Measurements from ENCODE around the gene CALHM3. TPM values are rescaled to one million over a fixed set of nuclear protein-coding genes. Genes with fewer than 3 reads are reported as not detected.

CALHM3 gene
- total and polyA plus RNA-seq, 8 donors = 0.08 to 1.5 (median 0.17) TPM

DNA sequence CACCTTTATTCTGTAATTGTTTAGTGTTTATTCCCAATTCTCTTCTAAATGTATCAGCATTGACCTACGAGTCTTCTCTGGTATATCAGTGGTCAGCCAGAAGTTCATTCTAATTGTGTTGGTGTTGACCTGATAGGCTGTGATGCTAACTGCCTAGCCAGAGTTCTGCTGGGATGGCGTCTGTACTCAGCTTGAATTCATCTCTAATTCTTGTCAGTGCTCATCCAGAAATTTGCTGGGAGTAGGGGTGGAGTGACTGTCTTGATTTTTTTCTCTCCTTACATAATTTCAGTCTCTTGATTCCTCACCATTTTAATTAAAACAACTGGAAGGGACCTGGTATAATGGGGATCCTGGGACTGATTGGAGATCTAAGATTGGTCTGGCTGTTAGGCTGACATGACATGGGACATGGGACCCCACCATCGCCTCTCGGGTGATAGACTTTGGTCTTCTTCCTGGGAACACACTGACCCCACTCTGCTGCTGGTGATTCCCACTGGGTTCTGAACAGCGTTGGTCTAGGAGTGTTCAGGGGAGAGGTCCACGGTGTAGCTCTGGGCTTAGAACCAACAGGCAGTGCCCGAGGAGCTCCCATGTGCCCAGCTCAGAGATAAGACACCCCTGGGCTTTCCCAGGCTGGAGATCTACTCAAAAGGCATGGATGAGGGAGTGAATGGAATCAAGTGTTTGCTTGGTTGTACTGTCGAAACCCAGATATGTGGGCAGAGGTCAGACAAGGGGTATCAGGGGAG, 18.3 kb upstream of the CALHM3 start:
- Histone ChIP-seq H3K4me3 (no peak overlapping the region), H3K36me3 (no peaks in the 10 kb centered on the region), H3K9me3 (no peaks in the 10 kb centered on the region), H3K27ac (peak overlapping the region in 2 of 4 donors; percentile 12 to 19), H3K27me3 (no peaks in the 10 kb centered on the region), H3K4me1 (no peaks in the 10 kb centered on the region)
- TF ChIP-seq, protein P1, sequence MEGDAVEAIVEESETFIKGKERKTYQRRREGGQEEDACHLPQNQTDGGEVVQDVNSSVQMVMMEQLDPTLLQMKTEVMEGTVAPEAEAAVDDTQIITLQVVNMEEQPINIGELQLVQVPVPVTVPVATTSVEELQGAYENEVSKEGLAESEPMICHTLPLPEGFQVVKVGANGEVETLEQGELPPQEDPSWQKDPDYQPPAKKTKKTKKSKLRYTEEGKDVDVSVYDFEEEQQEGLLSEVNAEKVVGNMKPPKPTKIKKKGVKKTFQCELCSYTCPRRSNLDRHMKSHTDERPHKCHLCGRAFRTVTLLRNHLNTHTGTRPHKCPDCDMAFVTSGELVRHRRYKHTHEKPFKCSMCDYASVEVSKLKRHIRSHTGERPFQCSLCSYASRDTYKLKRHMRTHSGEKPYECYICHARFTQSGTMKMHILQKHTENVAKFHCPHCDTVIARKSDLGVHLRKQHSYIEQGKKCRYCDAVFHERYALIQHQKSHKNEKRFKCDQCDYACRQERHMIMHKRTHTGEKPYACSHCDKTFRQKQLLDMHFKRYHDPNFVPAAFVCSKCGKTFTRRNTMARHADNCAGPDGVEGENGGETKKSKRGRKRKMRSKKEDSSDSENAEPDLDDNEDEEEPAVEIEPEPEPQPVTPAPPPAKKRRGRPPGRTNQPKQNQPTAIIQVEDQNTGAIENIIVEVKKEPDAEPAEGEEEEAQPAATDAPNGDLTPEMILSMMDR (IDR thresholded peaks at IDR 0.05) = no peak
- WGBS, 2 donors = 55 to 62% methylated on average over 8 of the region's 8 CpGs
- intact Hi-C loops (cut with DNase I) = no loop called here
- FAIRE-seq (no peak), ATAC-seq (no peak), DNase-seq (no peak)

DNA sequence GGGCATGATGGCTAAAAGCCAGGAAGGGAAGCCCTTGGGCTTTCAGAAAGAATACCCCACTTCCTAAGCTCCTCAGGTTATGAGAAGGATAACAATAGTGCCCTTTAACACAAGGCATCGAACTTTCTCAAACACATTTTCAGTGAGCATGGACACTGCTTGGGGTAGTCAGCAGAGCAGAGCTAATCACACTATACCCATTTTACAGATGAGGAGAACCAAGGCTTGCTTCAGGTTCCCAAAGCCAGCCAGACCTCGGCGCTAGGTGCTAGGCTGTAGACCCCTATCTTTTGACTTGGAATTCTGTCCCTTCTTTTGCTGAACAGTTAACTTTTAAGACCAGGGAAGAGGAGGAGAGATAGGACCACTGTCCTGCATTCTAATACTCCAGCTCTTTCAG, 16.3 kb upstream of the CALHM3 start:
- WGBS, 2 donors = 65 to 70% methylated on average over 3 of the region's 3 CpGs
- TF ChIP-seq, protein P1 (IDR thresholded peaks at IDR 0.05) = no peak
- H3K9me3 ChIP-seq = no peaks in the 10 kb centered on the region
- H3K4me3 ChIP-seq = peak overlapping the region in 2 of 4 donors; percentile 63 to 72
- H3K27me3 ChIP-seq = no peaks in the 10 kb centered on the region
- intact Hi-C loops (cut with DNase I) = no loop called here
- DNase-seq = no peak
- H3K27ac ChIP-seq = peak overlapping the region in 3 of 4 donors; percentile 51 to 77 (median 71)
- no peaks in the 10 kb centered on the region for H3K36me3 ChIP-seq
- H3K4me1 ChIP-seq = no peaks in the 10 kb centered on the region
- no peak for ATAC-seq
- FAIRE-seq = no peak

DNA sequence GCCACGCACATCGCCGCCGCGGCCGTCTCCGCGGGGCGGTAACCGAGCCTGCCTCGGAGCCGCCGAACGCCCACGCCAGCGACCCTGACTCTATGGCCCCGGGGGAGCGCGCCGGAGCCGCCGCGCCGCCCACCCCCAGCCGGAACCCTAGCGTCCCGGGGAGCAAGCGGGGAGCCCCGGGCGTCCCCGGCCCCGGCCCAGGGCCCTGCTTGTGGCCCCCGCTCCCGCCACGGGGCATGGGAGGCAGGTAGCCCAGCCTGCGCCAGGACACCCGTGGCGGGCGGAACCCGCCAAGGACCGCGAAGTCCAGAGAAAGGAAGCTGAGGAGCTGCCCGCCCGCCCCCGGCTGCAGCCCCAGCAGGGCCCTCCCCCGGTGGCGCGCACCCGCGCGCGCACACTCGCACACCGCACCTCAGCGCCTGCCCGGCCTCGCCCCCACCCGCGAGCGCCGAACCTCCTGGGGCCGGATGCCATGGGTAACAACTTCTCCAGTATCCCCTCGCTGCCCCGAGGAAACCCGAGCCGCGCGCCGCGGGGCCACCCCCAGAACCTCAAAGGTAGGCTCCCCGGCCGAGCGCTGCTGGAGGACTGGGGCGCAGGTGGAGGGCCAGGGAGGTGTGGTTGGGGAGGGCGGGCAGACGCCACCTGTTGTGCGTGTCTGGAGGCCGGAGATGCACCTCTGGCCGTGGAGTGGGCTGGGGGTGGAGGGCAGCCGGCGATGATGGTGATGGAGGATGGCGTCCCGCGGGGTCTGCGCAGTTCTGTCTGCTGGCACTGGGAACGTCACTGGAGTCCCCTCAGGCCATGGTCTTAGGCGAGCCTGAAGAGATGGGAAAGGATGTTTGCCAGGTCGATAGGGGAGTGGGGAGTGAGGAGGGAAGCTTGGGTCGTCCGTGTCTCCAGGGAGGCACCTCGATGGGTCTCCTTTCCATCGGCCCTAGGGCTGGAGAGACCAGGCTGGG, 15.2 kb upstream of the CALHM3 start:
- Histone ChIP-seq H3K4me1 (no peaks in the 10 kb centered on the region), H3K4me3 (peak overlapping the region; percentile 63 to 83 (median 70)), H3K9me3 (no peaks in the 10 kb centered on the region), H3K27ac (peak overlapping the region; percentile 51 to 77 (median 63)), H3K36me3 (no peaks in the 10 kb centered on the region), H3K27me3 (no peaks in the 10 kb centered on the region)
- TF ChIP-seq, protein P1 (IDR thresholded peaks at IDR 0.05) = no peak
- intact Hi-C loops (cut with DNase I) = no loop called here
- ATAC-seq (peak; percentile 62 to 70 (median 65)), DNase-seq (peak in 4 of 6 donors; percentile 46 to 83 (median 62)), FAIRE-seq (no peak)
- WGBS, 2 donors = 4% methylated on average over 60 to 92 of the region's 92 CpGs

DNA sequence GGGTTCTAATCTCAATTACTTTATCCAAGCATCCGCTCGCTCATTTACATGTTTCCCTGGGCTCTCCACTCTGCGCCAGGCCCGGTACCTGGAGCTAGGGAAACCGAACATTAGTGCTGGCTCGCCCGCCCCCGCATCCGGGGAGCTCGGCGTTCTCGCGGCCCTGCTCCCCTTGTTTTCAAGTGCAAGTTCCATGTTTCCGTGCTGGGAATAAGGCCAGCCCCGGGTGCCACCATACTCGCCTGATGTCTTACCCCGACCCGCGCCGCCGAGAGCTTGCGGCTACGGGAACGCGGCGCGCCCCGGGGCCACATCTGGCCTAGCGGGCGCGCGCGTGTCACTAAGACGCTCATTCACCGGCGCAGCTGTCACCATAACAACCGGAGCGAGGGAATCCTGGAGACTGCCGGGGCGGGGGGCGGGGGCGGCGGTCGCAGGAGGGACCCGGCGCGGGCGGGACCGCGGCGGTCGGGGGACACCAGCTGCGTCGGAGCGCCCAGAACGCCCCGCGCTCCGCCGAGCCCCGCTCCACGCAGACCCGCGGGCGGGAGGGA, 14.4 kb upstream of the CALHM3 start, which contains the start of gene NEURL1:
TSS of gene NEURL1 (plus strand) at position 344 of the 554 bp plus-strand sequence. CDS start 683 bp downstream, outside the sequence.
- intact Hi-C loops (cut with DNase I) = no loop called here
- DNase-seq (peak in 1 of 6 donors; percentile 57), ATAC-seq (peak; percentile 17 to 52 (median 34)), FAIRE-seq (no peak)
- Histone ChIP-seq H3K4me3 (peak within 1 kb of the TSS; percentile 63 to 83 (median 70)), H3K4me1 (no peaks in the 10 kb centered on the region), H3K27me3 (no peaks in the 10 kb centered on the region), H3K27ac (peak within 1 kb of the TSS; percentile 51 to 77 (median 63)), H3K9me3 (no peaks in the 10 kb centered on the region), H3K36me3 (no peaks in the 10 kb centered on the region)
- TF ChIP-seq, protein P1 (IDR thresholded peaks at IDR 0.05) = no peak
- WGBS, 2 donors = 4 to 5% methylated on average over 46 to 65 of the region's 65 CpGs
